ENCODE measurements around the gene AGBL1. TPM values are rescaled to one million over a fixed set of nuclear protein-coding genes. Genes with fewer than 3 reads are reported as not detected.

The AGBL1 gene
- total and polyA plus RNA-seq, 7 donors, result 0.96 to 34.8 (median 6.6) TPM

- DNase-seq (no peak), ATAC-seq (no peak)
- no peak overlapping the region for H3K4me3 ChIP-seq
Measured at GRCh38 chr15:86327230-86327865, 247.7 kb downstream of the AGBL1 start.

GRCh38 chr15:86328658-86329057, 249.0 kb downstream of the AGBL1 start:
- H3K27ac ChIP-seq, result no peak overlapping the region
- H3K4me3 ChIP-seq, result no peak overlapping the region
- no peaks in the 10 kb centered on the region for H3K9me3 ChIP-seq
- 53 to 62% (median 57%) methylated on average over 2 of the region's 2 CpGs for WGBS, 3 donors
- intact Hi-C loops (cut with DNase I), result no loop called here
- H3K27me3 ChIP-seq (ENCODE audit: insufficient read depth in 3 of 3, low read length in 2 of 3), result no peaks in the 10 kb centered on the region
- no peak for DNase-seq
- ATAC-seq, result no peak
- peaks cover 3 to 5% of the 10 kb centered on the region in 2 donors for H3K36me3 ChIP-seq (ENCODE audit: insufficient read depth in 1 of 2, low read depth in 1 of 2)
- H3K4me1 ChIP-seq, result no peaks in the 10 kb centered on the region
- TF ChIP-seq CTCF (IDR thresholded peaks at IDR 0.05), result no peak

More at GRCh38 chr15:86327230-86327865, 247.7 kb downstream of the AGBL1 start:
- Histone ChIP-seq H3K27ac (no peak overlapping the region), H3K4me1 (no peaks in the 10 kb centered on the region), H3K27me3 (ENCODE audit: insufficient read depth in 3 of 3, low read length in 2 of 3) (no peaks in the 10 kb centered on the region), H3K36me3 (ENCODE audit: insufficient read depth in 1 of 2, low read depth in 1 of 2) (peaks cover 3 to 5% of the 10 kb centered on the region in 2 donors), H3K9me3 (no peaks in the 10 kb centered on the region)
- no peak for TF ChIP-seq CTCF (IDR thresholded peaks at IDR 0.05)
- intact Hi-C loops (cut with DNase I), result no loop called here
- 70 to 72% (median 71%) methylated on average over 2 of the region's 2 CpGs for WGBS, 3 donors

- ATAC-seq, result no peak
- no peaks in the 10 kb centered on the region for H3K4me1 ChIP-seq
- H3K9me3 ChIP-seq, result no peaks in the 10 kb centered on the region
- H3K27ac ChIP-seq, result no peak overlapping the region
- intact Hi-C loops (cut with DNase I), result no loop called here
- no peak for TF ChIP-seq CTCF (IDR thresholded peaks at IDR 0.05)
- WGBS, 3 donors, result 84 to 93% (median 93%) methylated on average over 3 of the region's 3 CpGs
- H3K27me3 ChIP-seq (ENCODE audit: insufficient read depth in 3 of 3, low read length in 2 of 3), result no peaks in the 10 kb centered on the region
- no peak overlapping the region for H3K4me3 ChIP-seq
- no peak for DNase-seq
- peaks cover 3 to 5% of the 10 kb centered on the region in 2 donors for H3K36me3 ChIP-seq (ENCODE audit: insufficient read depth in 1 of 2, low read depth in 1 of 2)
Measured at GRCh38 chr15:86329311-86330013, 249.8 kb downstream of the AGBL1 start.

GRCh38 chr15:86333819-86334218, 254.1 kb downstream of the AGBL1 start:
- ATAC-seq, result no peak
- Histone ChIP-seq H3K27ac (no peak overlapping the region), H3K9me3 (no peaks in the 10 kb centered on the region), H3K4me1 (no peaks in the 10 kb centered on the region), H3K27me3 (ENCODE audit: insufficient read depth in 3 of 3, low read length in 2 of 3) (no peaks in the 10 kb centered on the region), H3K4me3 (no peak overlapping the region), H3K36me3 (ENCODE audit: insufficient read depth in 1 of 2, low read depth in 1 of 2) (no peaks in the 10 kb centered on the region)
- no peak for DNase-seq
- intact Hi-C loops (cut with DNase I), result no loop called here
- no peak for TF ChIP-seq CTCF (IDR thresholded peaks at IDR 0.05)

All from psoas muscle (tissue), 8 donors.